Right lobe of liver (tissue), 4 donors: ENCODE measurements around the gene SEMA4B.

ENCODE experiments used
- CTCF ChIP-seq, 4 donors: fragments of 200-600 bp in 3 of 4; fragments of 450-650 bp in 1 of 4; IDR thresholded peaks; one replicate each; pipeline versions ENCODE4 v1.5.1 to v1.8.0; 2016 to 2022; ENCODE audit warnings: antibody characterized with exemption in 4 of 4, mild to moderate bottlenecking in 2 of 4
- POLR2A ChIP-seq: fragments of 450-650 bp; IDR thresholded peaks from one replicate; pipeline ENCODE4 v1.6.1; 2017; ENCODE audit warnings: antibody characterized with exemption, mild to moderate bottlenecking
- donor health status: DM: no; HTN: no; CAD: no.
- donor health status: DM: no; HTN: no; CAD: no.
- donor health status: DM: no; HTN: yes; CAD: no.

GRCh38 chr15:90230610-90231009 lies 29.5 kb downstream of the SEMA4B start:
- TF ChIP-seq CTCF (IDR thresholded peaks at IDR 0.05) (no peak), POLR2A (no peak)
